ENCODE measurements around the gene PNLDC1. TPM values are rescaled to one million over a fixed set of nuclear protein-coding genes. Genes with fewer than 3 reads are reported as not detected.

PNLDC1 gene
- polyA plus RNA-seq, 1 donor from 2014 or later, result not detected

DNA sequence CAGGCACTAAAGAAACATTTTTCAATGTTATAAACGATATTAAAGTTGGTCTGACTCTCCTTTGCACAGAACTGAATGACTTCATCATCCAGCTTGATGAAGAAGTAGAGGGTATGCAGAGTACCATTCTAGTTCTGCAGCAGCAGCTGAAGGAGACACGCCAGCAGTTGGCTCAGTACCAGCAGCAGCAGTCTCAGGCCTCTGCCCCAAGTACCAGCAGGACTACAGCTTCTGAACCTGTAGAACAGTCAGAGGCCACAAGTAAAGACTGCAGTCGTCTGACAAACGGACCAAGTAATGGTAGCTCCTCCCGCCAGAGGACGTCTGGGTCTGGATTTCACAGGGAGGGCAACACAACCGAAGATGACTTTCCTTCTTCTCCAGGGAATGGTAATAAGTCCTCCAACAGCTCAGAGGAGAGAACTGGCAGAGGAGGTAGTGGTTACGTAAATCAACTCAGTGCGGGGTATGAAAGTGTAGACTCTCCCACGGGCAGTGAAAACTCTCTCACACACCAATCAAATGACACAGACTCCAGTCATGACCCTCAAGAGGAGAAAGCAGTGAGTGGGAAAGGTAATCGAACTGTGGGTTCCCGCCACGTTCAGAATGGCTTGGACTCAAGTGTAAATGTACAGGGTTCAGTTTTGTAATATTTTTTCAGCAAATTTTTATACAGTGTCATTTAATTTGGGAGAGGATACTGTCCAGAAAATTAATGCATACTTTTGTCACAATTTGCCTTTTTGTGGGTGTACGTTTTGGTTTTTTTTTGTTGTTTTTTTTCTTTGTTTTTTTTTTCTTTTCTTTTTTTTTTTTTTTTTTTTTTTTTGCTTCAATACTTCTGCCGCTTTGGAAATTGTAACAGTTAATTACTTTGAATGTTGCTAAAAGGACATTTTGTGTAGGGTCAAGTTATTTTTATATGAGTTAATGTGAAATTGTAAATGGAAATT, 44.8 kb upstream of the PNLDC1 start:
- H3F3A ChIP-seq (ENCODE audit: insufficient read depth, low read length, poor library complexity, severe bottlenecking), result no peaks in the 10 kb centered on the region
- H3K36me3 ChIP-seq (ENCODE audit: insufficient read depth, low read length), result peaks cover 13% of the 10 kb centered on the region
- H2AFZ ChIP-seq (ENCODE audit: low read depth, low read length), result no peak overlapping the region
- no peak overlapping the region for H3K4me2 ChIP-seq (ENCODE audit: low read length)
- TF ChIP-seq EZH2 (IDR thresholded peaks at IDR 0.05; ENCODE audit: borderline replicate concordance, insufficient read depth, low read length, poor library complexity, severe bottlenecking) (no peak), TAF1 (IDR thresholded peaks at IDR 0.05; ENCODE audit: low read depth) (no peak), RAD21 (conservative IDR thresholded peaks at IDR 0.05) (no peak), MXI1 (conservative IDR thresholded peaks at IDR 0.05; ENCODE audit: poor library complexity, severe bottlenecking) (no peak)
- H4K20me1 ChIP-seq (ENCODE audit: insufficient read depth), result peaks cover 8% of the 10 kb centered on the region
- no peak overlapping the region for H3K4me3 ChIP-seq (ENCODE audit: low read length)
- H3K79me2 ChIP-seq (replicated peaks; ENCODE audit: insufficient read depth, low read length), result peaks cover 8% of the 10 kb centered on the region
- no peaks in the 10 kb centered on the region for H3K9me3 ChIP-seq (ENCODE audit: low read length)
- no peaks in the 10 kb centered on the region for H3K9me2 ChIP-seq (ENCODE audit: insufficient read depth, low read length)
- no peak overlapping the region for H3K27ac ChIP-seq (ENCODE audit: low read length)
- H3K27me3 ChIP-seq (ENCODE audit: insufficient read depth, low read depth, low read length), result no peaks in the 10 kb centered on the region
- H3K9ac ChIP-seq (ENCODE audit: low read length), result no peak overlapping the region

DNA sequence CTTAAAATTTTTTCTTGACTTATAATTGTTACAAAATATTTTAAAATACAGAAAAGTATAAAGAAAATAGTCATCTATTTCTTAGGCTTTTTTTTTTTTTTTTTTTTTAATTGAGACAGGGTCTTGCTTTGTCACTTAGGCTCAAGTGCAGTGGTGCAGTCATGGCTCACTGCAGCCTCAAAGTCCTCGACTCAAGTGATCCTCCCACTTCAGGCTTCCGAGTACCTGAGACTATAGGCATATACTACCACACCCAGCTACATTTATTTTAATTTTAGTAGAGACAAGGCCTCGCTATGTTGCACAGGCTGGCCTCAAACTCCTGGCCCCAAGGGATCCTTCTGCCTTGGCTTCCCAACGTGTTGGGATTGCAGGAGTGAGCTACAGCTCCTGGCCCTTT, 43.6 kb upstream of the PNLDC1 start:
- Histone ChIP-seq H2AFZ (ENCODE audit: low read depth, low read length) (no peak overlapping the region), H3K27me3 (ENCODE audit: insufficient read depth, low read depth, low read length) (no peaks in the 10 kb centered on the region), H3K9ac (ENCODE audit: low read length) (no peak overlapping the region), H3K9me2 (ENCODE audit: insufficient read depth, low read length) (no peaks in the 10 kb centered on the region), H3K79me2 (replicated peaks; ENCODE audit: insufficient read depth, low read length) (no peaks in the 10 kb centered on the region), H3K27ac (ENCODE audit: low read length) (no peak overlapping the region), H4K20me1 (ENCODE audit: insufficient read depth) (peaks cover 8% of the 10 kb centered on the region), H3F3A (ENCODE audit: insufficient read depth, low read length, poor library complexity, severe bottlenecking) (no peaks in the 10 kb centered on the region), H3K36me3 (ENCODE audit: insufficient read depth, low read length) (peaks cover 8% of the 10 kb centered on the region), H3K4me3 (ENCODE audit: low read length) (no peak overlapping the region), H3K4me2 (ENCODE audit: low read length) (no peak overlapping the region), H3K9me3 (ENCODE audit: low read length) (no peaks in the 10 kb centered on the region)
- TF ChIP-seq, protein P1, sequence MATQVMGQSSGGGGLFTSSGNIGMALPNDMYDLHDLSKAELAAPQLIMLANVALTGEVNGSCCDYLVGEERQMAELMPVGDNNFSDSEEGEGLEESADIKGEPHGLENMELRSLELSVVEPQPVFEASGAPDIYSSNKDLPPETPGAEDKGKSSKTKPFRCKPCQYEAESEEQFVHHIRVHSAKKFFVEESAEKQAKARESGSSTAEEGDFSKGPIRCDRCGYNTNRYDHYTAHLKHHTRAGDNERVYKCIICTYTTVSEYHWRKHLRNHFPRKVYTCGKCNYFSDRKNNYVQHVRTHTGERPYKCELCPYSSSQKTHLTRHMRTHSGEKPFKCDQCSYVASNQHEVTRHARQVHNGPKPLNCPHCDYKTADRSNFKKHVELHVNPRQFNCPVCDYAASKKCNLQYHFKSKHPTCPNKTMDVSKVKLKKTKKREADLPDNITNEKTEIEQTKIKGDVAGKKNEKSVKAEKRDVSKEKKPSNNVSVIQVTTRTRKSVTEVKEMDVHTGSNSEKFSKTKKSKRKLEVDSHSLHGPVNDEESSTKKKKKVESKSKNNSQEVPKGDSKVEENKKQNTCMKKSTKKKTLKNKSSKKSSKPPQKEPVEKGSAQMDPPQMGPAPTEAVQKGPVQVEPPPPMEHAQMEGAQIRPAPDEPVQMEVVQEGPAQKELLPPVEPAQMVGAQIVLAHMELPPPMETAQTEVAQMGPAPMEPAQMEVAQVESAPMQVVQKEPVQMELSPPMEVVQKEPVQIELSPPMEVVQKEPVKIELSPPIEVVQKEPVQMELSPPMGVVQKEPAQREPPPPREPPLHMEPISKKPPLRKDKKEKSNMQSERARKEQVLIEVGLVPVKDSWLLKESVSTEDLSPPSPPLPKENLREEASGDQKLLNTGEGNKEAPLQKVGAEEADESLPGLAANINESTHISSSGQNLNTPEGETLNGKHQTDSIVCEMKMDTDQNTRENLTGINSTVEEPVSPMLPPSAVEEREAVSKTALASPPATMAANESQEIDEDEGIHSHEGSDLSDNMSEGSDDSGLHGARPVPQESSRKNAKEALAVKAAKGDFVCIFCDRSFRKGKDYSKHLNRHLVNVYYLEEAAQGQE (IDR thresholded peaks at IDR 0.05; ENCODE audit: borderline replicate concordance), result no peak
- no peak for TF ChIP-seq POLR2AphosphoS5 (IDR thresholded peaks at IDR 0.05)
- no peak for TF ChIP-seq SMC3 (conservative IDR thresholded peaks at IDR 0.05; ENCODE audit: poor library complexity)
- TF ChIP-seq RAD21 (conservative IDR thresholded peaks at IDR 0.05), result no peak
- TF ChIP-seq, protein P2, sequence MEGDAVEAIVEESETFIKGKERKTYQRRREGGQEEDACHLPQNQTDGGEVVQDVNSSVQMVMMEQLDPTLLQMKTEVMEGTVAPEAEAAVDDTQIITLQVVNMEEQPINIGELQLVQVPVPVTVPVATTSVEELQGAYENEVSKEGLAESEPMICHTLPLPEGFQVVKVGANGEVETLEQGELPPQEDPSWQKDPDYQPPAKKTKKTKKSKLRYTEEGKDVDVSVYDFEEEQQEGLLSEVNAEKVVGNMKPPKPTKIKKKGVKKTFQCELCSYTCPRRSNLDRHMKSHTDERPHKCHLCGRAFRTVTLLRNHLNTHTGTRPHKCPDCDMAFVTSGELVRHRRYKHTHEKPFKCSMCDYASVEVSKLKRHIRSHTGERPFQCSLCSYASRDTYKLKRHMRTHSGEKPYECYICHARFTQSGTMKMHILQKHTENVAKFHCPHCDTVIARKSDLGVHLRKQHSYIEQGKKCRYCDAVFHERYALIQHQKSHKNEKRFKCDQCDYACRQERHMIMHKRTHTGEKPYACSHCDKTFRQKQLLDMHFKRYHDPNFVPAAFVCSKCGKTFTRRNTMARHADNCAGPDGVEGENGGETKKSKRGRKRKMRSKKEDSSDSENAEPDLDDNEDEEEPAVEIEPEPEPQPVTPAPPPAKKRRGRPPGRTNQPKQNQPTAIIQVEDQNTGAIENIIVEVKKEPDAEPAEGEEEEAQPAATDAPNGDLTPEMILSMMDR (IDR thresholded peaks at IDR 0.05; ENCODE audit: poor library complexity, severe bottlenecking), result no peak
- TF ChIP-seq EP300 (conservative IDR thresholded peaks at IDR 0.05; ENCODE audit: poor library complexity, severe bottlenecking), result no peak
- no peak for TF ChIP-seq TAF1 (IDR thresholded peaks at IDR 0.05; ENCODE audit: low read depth)
- TF ChIP-seq EZH2 (IDR thresholded peaks at IDR 0.05; ENCODE audit: borderline replicate concordance, insufficient read depth, low read length, poor library complexity, severe bottlenecking), result no peak

Data from neural cell (in vitro differentiated cells).